HG03159 (cell line): ENCODE data around the gene NKPD1.
A peak's percentile ranks its signal among the peaks of the same experiment; 100 is the strongest.

Experiments
- ATAC-seq: cut with Tn5 transposase; IDR thresholded peaks from one replicate; pipeline ENCODE4 v1.9.1; 2021; ENCODE audit warnings: mild to moderate bottlenecking, moderate library complexity; ENCODE audit not compliant: unreplicated experiment

Gene NKPD1

GRCh38 chr19:45160870-45161737 is at the start of gene NKPD1:
Gene NKPD1 (minus strand): TSS chr19:45160982. CDS start chr19:45160150, 832 bp downstream.
- no peak for ATAC-seq

- ATAC-seq = no peak
Measured at GRCh38 chr19:45206328-45206727, 45.5 kb upstream of the NKPD1 start.

GRCh38 chr19:45205810-45206209 is 45.0 kb upstream of the NKPD1 start:
- no peak for ATAC-seq

DNA sequence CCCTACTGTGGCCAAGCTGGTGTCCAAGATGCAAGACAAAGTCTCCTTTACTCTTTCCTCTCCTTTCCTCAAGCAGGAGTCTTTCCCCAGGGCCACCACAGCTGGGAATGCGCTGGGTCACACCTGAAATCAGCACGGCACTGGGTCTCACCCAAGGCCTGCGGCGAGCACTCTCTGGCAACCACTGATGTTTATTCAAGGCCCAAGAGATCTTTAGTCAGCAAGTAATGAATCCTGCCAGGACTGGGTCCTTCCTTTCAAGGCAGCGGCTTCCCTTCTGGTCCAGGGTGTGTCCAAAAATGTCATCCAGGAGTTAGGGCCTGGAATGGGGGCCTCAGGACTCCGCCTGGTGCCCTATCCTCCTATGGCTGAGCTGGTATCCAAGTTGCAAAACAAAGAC is 41.9 kb upstream of the NKPD1 start:
- ATAC-seq = no peak

DNA sequence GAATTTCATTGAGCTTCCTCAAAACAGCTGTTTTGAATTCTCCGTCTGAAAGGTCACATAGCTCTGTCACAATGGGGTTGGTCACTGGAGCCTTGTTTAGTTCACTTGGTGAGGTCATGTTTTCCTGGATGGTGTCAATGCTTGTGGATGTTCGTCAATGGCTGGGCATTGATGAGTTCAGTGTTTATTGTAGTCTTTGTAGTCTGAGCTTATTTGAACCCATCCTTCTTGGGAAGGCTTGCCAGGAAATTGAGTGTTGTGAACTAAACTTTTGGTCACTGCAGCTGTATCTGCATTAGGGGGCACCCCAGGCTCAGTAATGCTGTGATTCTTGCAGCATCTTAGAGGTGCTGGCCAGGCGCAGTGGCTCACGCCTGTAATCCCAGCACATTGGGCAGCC is 39.8 kb upstream of the NKPD1 start:
- no peak for ATAC-seq

GRCh38 chr19:45195764-45196163 is 35.0 kb upstream of the NKPD1 start:
- ATAC-seq = no peak

GRCh38 chr19:45191375-45191774 is 30.6 kb upstream of the NKPD1 start:
- ATAC-seq = no peak

DNA sequence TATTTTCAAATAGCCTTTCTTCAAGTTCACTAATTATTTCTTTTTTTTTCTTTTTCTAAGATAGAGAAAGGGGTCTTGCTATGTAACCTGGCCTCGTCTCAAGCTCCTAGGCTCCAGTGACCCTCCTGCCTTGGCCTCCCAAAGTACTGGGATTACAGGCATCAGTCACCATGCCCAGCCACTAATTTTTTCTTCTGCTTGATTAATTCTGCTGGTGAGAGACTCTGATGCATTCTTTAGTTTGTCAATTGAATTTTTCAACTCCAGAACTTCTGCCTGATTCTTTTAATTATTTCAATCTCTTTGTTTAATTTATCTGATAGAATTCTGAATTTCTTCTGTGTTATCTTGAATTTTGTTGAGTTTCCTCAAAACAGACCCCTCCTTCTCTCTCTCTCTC is 29.2 kb upstream of the NKPD1 start:
- ATAC-seq = no peak

DNA sequence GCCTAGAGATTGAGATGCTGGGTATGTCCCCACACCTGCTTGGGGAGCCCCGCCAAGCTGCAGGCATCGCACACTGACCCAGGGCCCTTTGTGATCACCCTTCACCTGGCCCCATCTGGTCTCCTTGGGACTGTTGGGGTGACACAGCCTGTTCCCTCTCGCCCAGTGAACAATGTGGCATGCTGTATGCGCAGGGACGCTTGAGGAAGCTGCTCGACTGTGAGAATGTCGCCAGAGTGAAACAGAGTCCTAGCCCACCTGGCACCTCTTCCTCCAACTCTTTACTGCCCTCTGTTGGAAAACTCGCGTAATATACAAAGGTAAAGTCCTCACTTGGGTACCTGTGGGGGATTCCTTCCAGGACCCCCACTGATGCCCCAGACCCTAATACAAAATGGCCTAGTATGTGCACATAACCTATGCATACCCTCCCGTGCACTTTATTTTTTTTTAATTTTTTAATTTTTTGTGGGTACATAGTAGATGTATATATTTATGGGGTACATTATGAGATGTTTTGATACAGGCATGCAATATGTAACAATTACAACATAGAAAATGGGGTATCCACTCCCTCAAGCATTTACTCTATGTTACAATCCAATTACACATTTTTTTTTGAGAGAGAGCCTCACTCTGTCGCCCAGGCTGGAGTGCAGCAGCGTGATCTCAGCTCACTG is 26.8 kb upstream of the NKPD1 start:
- no peak for ATAC-seq

- ATAC-seq = no peak
Measured at GRCh38 chr19:45186509-45187334, 25.9 kb upstream of the NKPD1 start.

- no peak for ATAC-seq
Measured at GRCh38 chr19:45184115-45184514, 23.3 kb upstream of the NKPD1 start.

DNA sequence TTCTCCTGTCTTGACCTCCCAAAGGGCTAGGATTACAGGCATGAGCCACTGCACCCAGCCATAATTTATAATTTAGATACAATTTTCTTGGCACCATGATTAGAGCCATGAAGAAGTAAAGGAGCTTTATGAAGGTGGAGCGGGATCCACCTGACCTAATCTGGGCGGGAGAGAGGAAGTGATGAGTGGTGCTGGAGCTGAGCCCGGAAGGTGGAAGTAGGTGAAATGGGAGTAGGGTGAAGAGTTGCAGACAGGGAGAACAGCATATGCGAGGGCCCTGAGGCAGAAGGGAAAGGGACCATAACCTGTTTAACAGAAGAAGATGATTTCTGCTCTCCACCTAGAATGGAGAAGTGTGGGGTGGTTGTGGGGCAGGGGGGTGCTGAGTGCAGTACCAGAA is 22.0 kb upstream of the NKPD1 start:
- ATAC-seq = no peak

DNA sequence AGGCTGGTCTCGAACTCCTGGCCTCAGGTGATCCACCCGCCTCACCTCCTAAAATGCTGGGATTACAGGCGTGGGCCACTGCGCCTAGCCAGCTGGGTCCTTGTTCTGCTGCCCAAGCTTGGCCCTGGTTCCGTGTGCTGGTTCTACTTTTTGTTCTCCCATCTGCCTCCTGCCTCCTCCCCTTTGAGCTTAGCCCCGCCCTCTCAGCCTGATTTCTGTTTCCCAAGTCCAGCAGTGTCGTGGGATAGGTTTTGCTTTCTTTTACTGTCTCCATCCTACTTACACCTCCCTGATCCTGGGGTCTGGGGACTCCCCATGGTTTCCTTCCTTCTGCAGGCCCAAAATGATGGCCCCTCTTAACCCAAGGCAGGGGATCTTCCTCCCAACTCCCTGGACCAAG is 20.2 kb upstream of the NKPD1 start:
- no peak for ATAC-seq

- no peak for ATAC-seq
Measured at GRCh38 chr19:45179892-45180370, 19.1 kb upstream of the NKPD1 start.

DNA sequence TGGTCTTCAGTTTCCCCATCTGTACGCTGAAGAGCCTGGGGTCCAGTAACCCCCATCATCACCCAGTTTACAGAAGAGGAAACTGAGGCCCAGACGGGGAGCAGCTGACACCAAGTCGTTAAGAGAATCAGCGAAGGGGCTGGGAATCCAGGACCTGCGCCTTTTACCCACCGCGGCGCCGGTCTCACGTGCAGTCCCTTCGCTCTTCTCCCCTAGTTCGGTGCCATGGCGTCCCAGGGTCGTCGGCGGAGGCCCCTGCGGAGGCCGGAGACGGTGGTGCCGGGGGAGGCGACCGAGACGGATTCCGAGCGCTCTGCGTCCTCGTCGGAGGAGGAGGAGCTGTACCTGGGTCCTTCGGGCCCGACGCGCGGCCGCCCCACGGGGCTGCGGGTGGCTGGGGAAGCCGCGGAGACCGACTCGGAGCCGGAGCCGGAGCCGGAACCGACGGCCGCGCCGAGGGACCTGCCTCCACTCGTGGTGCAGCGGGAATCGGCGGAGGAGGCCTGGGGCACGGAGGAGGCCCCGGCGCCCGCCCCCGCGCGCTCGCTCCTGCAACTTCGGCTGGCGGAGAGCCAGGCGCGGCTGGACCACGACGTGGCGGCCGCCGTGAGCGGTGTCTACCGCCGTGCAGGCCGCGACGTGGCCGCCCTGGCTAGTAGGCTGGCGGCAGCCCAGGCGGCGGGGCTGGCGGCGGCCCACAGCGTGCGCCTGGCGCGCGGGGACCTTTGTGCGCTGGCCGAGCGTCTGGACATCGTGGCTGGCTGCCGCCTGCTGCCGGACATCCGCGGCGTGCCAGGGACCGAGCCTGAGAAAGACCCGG is 18.5 kb upstream of the NKPD1 start:
- no peak for ATAC-seq

DNA sequence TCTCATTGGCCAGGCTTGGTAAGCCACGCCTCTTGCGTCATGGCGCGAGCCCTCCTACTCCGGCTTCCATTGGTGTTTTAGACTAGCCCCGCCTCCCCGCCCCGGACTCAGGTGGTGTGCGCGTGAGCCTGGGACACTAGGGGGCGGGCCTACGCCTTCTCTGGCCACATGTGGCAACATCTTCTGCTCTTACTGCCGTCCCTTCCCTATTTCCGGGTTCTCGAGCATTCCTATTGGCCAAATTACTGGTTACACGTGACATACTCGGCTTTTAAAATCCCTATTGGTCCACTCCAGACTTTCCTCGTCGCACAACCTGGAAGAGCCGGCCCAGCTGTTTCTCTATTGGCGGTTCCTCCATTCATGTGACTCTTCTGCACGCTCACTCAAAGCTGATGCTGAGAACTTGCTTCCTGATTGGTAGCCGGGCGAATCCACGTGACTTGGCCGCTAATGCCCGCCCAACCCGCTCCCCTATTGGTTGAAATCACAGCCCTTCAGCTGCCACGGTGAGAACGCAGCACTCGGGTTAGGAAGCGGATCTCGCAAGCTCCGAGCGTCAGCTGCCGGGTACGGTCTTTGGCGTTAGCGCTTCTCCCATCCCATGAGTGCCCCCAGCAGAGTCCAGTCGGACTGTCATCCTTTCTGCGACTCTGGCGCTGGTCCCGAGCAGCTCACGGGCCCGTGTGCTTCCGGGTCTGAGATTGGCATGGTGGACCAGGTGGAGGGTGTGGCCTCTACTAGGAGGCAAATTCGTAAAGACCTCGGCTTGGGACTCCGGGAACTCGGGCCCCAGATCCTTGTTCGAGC is 17.7 kb upstream of the NKPD1 start, which contains the start of gene BLOC1S3:
BLOC1S3 (plus strand) TSS at position 523 of the 810 bp plus-strand sequence. CDS start 513 bp downstream, outside the sequence.
- ATAC-seq = peak; percentile 77

DNA sequence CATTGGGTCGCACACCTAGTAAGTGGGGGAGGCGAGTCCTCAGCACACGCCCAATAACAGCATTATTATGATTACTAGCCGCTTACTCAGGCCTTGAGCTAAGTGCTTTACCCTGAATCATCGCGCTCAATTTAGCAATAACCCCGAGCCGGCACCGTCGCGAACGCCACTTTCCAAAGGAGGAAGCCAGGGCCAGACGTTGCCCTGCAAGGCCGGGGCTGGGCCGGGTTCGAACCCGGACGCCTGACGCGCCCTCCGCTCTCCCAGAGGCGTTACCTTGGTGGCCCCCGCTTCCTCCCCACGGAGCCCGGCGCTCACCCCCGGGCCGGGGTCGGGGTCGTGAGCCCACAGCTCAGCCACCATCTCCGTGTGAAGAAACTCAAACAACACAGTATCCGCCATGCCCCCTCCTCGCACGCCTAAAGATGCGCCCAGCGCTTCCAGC is 17.1 kb upstream of the NKPD1 start, which contains the start of gene TRAPPC6A:
TRAPPC6A (minus strand) TSS at position 421 of the 445 bp plus-strand sequence; CDS start at position 402, 19 bp downstream.
- ATAC-seq = no peak

DNA sequence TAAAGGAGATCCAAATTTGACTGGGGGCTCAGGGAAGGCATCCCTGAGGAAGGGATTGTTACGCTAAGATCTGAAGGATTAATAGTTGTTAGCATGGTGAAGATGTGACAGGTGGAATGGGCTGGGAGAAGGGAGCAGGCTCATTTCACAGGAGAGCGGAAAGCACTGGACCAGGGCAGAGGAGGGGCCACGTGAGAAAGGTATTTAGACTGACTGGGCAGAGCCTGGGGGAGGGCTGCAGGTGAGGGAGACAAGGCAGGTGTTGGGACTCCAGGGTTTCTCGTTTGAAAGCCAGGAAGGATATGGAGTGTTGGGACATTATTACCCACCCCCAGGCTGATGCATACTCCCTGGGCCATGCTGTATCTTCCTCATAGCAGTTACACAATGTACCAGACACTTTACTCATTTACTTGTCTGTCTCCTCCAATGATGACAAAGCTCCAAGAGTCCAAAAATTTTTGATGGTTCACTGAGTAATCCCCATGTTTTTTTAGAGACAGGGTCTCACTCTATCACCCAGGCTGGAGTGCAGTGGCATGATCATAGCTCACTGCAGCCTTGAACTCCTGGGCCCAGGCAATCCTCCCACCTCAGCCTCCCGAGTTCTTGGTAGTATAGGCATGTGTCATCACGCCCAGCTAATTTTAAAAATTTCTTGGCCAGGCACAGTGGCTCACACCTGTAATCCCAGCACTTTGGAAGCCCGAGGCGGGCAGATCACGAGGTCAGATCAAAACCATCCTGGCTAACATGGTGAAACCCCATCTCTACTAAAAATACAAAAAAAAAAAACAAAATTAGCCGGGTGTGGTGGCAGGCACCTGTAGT is 14.9 kb upstream of the NKPD1 start:
- ATAC-seq = no peak
